ENCODE data around the gene CHTOP.
"Not testable (repeated sequence)": the region's sequence is repeated elsewhere in the genome, so short reads cannot be mapped to it uniquely, and the experiment has no call there.

Gene CHTOP

DNA sequence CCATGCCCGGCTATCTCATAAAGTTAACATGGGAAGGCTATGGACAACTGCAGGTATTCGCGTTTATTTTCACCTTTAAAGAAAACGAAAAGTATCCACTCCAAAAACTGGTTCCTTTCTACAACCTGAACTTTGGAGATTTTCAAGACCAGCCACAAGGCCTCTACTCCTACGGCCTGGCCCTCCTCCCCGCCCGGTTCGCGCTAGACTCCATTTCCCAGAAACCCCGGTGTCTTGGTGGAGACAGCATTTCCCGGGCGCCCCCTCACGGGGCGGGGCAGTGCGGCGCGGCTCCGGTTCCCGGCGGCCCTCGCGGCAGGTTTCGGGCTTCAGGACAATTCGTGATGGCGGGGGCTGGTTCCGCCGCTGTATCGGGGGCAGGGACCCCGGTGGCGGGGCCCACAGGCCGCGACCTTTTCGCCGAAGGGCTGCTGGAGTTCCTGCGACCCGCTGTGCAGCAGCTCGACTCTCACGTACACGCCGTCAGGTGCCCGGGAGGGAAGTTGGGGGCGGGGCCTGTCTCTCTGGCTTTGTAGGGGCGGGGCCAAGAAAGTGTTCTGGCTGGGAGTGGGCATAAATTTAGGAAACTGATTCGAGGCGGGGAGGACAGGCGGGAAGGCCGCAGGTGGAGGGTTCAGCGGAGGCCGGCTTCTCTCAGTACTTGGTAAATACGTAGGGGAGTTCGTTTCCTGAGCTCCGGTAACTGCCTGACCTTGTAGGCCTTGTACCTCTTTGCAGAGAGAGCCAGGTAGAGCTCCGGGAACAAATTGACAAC, 24.7 kb downstream of the CHTOP start, which contains the start of gene SNAPIN:
TSS of gene SNAPIN (plus strand) at position 304 of the 775 bp plus-strand sequence. CDS start at position 345, 41 bp downstream.
- Histone ChIP-seq H3K27me3 (ENCODE audit: control insufficient read depth, insufficient read depth, low read length, poor library complexity, severe bottlenecking) (no peaks in the 10 kb centered on the region), H3K9me3 (ENCODE audit: control insufficient read depth, low read length) (no peaks in the 10 kb centered on the region), H3K27ac (ENCODE audit: insufficient read depth, low read depth, low read length, poor library complexity, severe bottlenecking) (peak within 1 kb of the TSS; percentile 61), H3K4me3 (ENCODE audit: insufficient read depth, low read depth, low read length) (peak within 1 kb of the TSS; percentile 85), H3K4me1 (ENCODE audit: control insufficient read depth, insufficient read depth, low read length) (no peaks in the 10 kb centered on the region), H3K36me3 (ENCODE audit: control insufficient read depth, insufficient read depth, low read length) (peaks cover 18% of the 10 kb centered on the region)
- 3% methylated on average over 53 of the region's 53 CpGs for WGBS, 2 experiments

DNA sequence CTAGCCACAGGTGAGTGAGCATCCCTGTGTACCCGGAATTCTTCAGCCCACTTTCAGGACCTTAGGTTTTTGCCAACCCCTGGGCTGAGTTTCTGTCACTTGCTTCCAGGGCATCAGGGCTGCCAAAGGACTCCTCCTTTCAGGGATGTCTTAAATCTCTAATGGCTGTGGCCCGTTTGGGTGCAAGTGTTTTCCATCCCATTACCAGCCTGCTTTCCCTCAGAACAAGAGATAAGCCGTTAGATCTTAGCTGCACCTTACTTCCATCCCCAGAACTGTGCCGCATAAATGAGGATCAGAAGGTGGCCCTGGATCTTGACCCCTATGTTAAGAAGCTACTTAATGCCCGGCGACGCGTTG, 25.3 kb downstream of the CHTOP start:
- no peaks in the 10 kb centered on the region for H3K27me3 ChIP-seq (ENCODE audit: control insufficient read depth, insufficient read depth, low read length, poor library complexity, severe bottlenecking)
- WGBS, 2 experiments = 52 to 55% methylated on average over 8 of the region's 8 CpGs
- H3K27ac ChIP-seq (ENCODE audit: insufficient read depth, low read depth, low read length, poor library complexity, severe bottlenecking) = no peak overlapping the region

DNA sequence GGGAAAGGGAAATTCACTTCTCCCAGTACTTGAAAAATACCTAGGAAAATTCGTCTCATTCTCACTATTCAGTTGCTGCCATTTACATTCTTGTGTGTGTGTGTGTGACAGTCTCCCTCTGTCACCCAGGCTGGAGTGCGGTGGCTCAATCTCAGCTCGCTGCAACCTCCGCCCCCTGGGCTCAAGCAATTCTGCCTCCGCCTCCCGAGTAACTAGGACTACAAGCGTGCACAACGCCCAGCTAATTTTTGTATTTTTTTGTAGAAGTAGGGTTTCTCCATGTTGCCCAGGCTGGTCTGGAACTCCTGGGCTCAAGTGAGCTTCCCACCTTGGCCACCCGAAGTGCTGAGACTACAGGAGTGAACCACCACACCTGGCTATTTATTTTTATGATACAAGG, 25.8 kb downstream of the CHTOP start:
- WGBS, 2 experiments = 89% methylated on average over 8 to 9 of the region's 9 CpGs
- Histone ChIP-seq H3K4me3 (ENCODE audit: insufficient read depth, low read depth, low read length) (peak overlapping the region; percentile 85), H3K27ac (ENCODE audit: insufficient read depth, low read depth, low read length, poor library complexity, severe bottlenecking) (no peak overlapping the region)

More for the DNA sequence above, 25.3 kb downstream of the CHTOP start:
- Histone ChIP-seq H3K9me3 (ENCODE audit: control insufficient read depth, low read length) (no peaks in the 10 kb centered on the region), H3K4me1 (ENCODE audit: control insufficient read depth, insufficient read depth, low read length) (no peaks in the 10 kb centered on the region), H3K4me3 (ENCODE audit: insufficient read depth, low read depth, low read length) (peak overlapping the region; percentile 85), H3K36me3 (ENCODE audit: control insufficient read depth, insufficient read depth, low read length) (peaks cover 19% of the 10 kb centered on the region)

DNA sequence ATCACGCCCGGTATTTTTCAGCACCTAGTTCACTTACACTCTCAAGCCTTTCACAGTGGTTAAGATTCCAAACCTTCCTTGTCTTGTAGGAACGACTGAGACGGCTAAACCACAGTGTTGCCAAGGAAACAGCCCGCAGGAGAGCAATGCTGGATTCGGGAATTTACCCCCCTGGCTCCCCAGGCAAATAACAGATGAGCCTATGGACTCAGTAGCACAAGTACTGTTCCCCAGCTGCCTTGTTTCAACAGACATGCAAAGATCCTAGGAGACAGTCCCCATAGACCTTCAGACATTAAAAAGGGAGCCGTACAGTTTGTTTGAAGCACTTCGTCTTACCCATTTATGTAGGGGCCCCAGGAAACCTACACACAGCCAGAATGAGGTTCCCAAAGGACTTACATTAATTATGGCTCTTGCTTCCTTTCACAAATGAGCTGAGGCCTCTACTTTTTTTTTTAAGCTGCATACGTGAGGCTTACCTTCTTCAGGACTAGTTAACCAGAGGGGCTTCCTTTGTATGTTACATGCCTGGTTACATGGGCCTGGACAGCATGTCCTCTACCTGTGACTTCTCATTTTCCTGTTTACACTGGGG, 27.3 kb downstream of the CHTOP start:
- 72 to 76% methylated on average over 9 of the region's 9 CpGs for WGBS, 2 experiments
- H3K4me1 ChIP-seq (ENCODE audit: control insufficient read depth, insufficient read depth, low read length) = no peaks in the 10 kb centered on the region

More for the DNA sequence above, 25.8 kb downstream of the CHTOP start:
- Histone ChIP-seq H3K36me3 (ENCODE audit: control insufficient read depth, insufficient read depth, low read length) (peaks cover 24% of the 10 kb centered on the region), H3K27me3 (ENCODE audit: control insufficient read depth, insufficient read depth, low read length, poor library complexity, severe bottlenecking) (no peaks in the 10 kb centered on the region), H3K9me3 (ENCODE audit: control insufficient read depth, low read length) (no peaks in the 10 kb centered on the region), H3K4me1 (ENCODE audit: control insufficient read depth, insufficient read depth, low read length) (no peaks in the 10 kb centered on the region)

DNA sequence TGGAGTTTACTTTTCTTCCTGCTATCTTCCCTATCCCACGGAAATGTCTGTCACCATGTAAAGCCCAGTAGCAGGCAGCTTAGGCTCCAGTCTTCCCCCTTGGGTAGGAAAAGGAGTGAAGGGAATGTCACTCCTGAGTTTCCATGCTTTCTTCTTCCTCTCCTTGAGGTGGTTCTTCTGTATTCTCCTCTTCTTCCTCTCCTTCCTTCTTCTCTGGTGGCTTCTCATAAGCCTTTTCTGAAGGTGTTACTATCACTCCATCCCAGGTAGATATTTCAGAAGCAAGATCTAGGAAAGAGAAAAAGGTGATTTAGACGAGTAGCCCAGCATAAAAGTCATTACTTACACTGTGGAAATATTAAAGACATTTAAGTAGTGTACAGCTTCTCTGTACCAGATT, 28.4 kb downstream of the CHTOP start:
- Histone ChIP-seq H3K9me3 (ENCODE audit: control insufficient read depth, low read length) (no peaks in the 10 kb centered on the region), H3K36me3 (ENCODE audit: control insufficient read depth, insufficient read depth, low read length) (peaks cover 45% of the 10 kb centered on the region), H3K27me3 (ENCODE audit: control insufficient read depth, insufficient read depth, low read length, poor library complexity, severe bottlenecking) (no peaks in the 10 kb centered on the region), H3K27ac (ENCODE audit: insufficient read depth, low read depth, low read length, poor library complexity, severe bottlenecking) (no peak overlapping the region), H3K4me1 (ENCODE audit: control insufficient read depth, insufficient read depth, low read length) (no peaks in the 10 kb centered on the region), H3K4me3 (ENCODE audit: insufficient read depth, low read depth, low read length) (no peak overlapping the region)
- WGBS, 2 experiments = 80 to 88% methylated on average over 1 of the region's 2 CpGs

More for the DNA sequence above, 27.3 kb downstream of the CHTOP start:
- H3K4me3 ChIP-seq (ENCODE audit: insufficient read depth, low read depth, low read length) = no peak overlapping the region
- no peaks in the 10 kb centered on the region for H3K27me3 ChIP-seq (ENCODE audit: control insufficient read depth, insufficient read depth, low read length, poor library complexity, severe bottlenecking)
- H3K27ac ChIP-seq (ENCODE audit: insufficient read depth, low read depth, low read length, poor library complexity, severe bottlenecking) = peak overlapping the region; percentile 22
- H3K36me3 ChIP-seq (ENCODE audit: control insufficient read depth, insufficient read depth, low read length) = peaks cover 39% of the 10 kb centered on the region
- no peaks in the 10 kb centered on the region for H3K9me3 ChIP-seq (ENCODE audit: control insufficient read depth, low read length)

DNA sequence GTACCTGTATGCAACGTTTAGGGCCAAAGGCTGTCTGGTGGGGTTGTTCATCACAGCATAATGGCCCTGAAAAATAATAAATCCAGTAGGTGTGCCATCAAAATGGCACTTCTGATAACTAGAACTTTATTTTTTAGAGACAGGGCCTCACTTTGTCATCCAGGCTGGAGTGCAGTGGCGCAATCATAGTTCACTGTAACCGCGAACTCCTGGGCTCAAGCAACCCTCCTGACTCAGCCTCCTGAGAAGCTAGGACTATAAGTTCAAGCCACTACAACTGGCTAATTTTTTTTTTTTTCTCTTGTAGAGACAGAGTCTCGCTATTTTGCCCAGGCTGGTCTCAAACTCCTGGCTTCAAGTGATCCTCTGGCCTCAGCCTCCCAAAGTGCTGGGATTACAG, 29.3 kb downstream of the CHTOP start:
- Histone ChIP-seq H3K4me1 (ENCODE audit: control insufficient read depth, insufficient read depth, low read length) (no peaks in the 10 kb centered on the region), H3K4me3 (ENCODE audit: insufficient read depth, low read depth, low read length) (no peak overlapping the region), H3K36me3 (ENCODE audit: control insufficient read depth, insufficient read depth, low read length) (peaks cover 54% of the 10 kb centered on the region), H3K9me3 (ENCODE audit: control insufficient read depth, low read length) (no peaks in the 10 kb centered on the region), H3K27me3 (ENCODE audit: control insufficient read depth, insufficient read depth, low read length, poor library complexity, severe bottlenecking) (no peaks in the 10 kb centered on the region), H3K27ac (ENCODE audit: insufficient read depth, low read depth, low read length, poor library complexity, severe bottlenecking) (no peak overlapping the region)
- WGBS, 2 experiments = 92 to 96% methylated on average over 5 of the region's 5 CpGs

DNA sequence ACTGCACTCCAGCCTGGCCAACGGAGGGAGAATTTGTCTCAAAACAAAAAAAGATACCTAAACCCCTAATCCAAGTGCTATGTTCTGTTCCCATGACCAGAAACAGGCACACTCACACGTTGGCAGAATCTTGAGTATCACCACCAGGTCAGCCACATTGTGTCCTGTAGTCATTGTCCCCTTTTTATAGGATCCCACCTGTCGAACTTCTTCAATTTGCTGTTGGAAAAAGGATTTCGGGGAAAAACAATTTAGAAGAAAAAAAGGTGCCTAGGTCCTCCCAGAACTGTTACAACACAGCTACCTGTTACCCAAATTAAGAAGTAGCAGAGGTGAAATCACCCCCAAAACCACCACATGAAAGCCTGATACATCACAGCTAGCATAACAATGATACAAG, 33.6 kb downstream of the CHTOP start:
- no peaks in the 10 kb centered on the region for H3K9me3 ChIP-seq (ENCODE audit: control insufficient read depth, low read length)
- no peaks in the 10 kb centered on the region for H3K27me3 ChIP-seq (ENCODE audit: control insufficient read depth, insufficient read depth, low read length, poor library complexity, severe bottlenecking)
- peaks cover 9% of the 10 kb centered on the region for H3K4me1 ChIP-seq (ENCODE audit: control insufficient read depth, insufficient read depth, low read length)
- 93 to 94% methylated on average over 4 of the region's 4 CpGs for WGBS, 2 experiments
- H3K27ac ChIP-seq (ENCODE audit: insufficient read depth, low read depth, low read length, poor library complexity, severe bottlenecking) = no peak overlapping the region
- H3K4me3 ChIP-seq (ENCODE audit: insufficient read depth, low read depth, low read length) = no peak overlapping the region
- H3K36me3 ChIP-seq (ENCODE audit: control insufficient read depth, insufficient read depth, low read length) = peaks cover 59% of the 10 kb centered on the region

DNA sequence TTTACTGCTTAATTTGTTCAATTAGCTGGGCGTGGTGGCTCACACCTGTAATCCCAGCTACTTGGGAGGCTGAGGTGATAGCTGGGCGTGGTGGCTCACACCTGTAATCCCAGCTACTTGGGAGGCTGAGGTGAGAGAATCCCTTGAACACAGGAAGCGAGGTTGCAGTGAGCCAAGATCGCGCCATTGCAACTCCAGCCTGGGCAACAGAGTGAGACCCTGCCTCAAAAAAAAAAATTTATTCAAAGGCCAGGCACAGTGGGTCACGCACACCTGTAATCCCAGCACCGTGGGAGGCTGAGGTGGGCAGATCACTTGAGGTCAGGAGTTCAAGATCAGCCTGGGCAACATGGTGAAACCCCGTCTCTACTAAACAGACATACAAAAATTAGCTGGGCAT, 34.8 kb downstream of the CHTOP start:
- H3K27ac ChIP-seq (ENCODE audit: insufficient read depth, low read depth, low read length, poor library complexity, severe bottlenecking); H3K4me1 ChIP-seq (ENCODE audit: control insufficient read depth, insufficient read depth, low read length); H3K27me3 ChIP-seq (ENCODE audit: control insufficient read depth, insufficient read depth, low read length, poor library complexity, severe bottlenecking); H3K9me3 ChIP-seq (ENCODE audit: control insufficient read depth, low read length); H3K4me3 ChIP-seq (ENCODE audit: insufficient read depth, low read depth, low read length): not testable (repeated sequence)
- WGBS, 2 experiments = 91 to 96% methylated on average over 8 of the region's 8 CpGs
- H3K36me3 ChIP-seq (ENCODE audit: control insufficient read depth, insufficient read depth, low read length) = peaks cover 50% of the 10 kb centered on the region

DNA sequence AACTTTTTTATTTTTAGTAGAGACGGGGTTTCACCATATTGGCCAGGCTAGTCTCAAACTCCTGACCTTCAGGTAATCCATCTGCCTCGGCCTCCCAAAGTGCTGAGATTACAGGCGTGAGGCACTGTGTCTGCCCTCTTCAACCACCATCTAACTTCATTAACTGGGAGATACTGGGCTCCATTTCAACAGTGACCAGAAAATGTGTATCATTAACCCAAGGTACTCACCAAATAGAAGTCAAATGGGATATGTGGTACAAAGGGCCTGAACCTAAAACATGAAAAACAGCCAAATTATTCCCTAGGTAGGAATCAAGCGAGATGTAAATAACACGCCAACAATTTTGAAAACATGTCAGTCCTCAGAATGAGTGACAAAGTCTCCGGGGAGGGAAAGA, 35.7 kb downstream of the CHTOP start:
- no peaks in the 10 kb centered on the region for H3K27me3 ChIP-seq (ENCODE audit: control insufficient read depth, insufficient read depth, low read length, poor library complexity, severe bottlenecking)
- WGBS, 2 experiments = 93% methylated on average over 6 of the region's 6 CpGs
- H3K9me3 ChIP-seq (ENCODE audit: control insufficient read depth, low read length) = no peaks in the 10 kb centered on the region
- peaks cover 9% of the 10 kb centered on the region for H3K4me1 ChIP-seq (ENCODE audit: control insufficient read depth, insufficient read depth, low read length)
- H3K4me3 ChIP-seq (ENCODE audit: insufficient read depth, low read depth, low read length) = peak overlapping the region; percentile 94
- H3K27ac ChIP-seq (ENCODE audit: insufficient read depth, low read depth, low read length, poor library complexity, severe bottlenecking) = no peak overlapping the region
- peaks cover 44% of the 10 kb centered on the region for H3K36me3 ChIP-seq (ENCODE audit: control insufficient read depth, insufficient read depth, low read length)

DNA sequence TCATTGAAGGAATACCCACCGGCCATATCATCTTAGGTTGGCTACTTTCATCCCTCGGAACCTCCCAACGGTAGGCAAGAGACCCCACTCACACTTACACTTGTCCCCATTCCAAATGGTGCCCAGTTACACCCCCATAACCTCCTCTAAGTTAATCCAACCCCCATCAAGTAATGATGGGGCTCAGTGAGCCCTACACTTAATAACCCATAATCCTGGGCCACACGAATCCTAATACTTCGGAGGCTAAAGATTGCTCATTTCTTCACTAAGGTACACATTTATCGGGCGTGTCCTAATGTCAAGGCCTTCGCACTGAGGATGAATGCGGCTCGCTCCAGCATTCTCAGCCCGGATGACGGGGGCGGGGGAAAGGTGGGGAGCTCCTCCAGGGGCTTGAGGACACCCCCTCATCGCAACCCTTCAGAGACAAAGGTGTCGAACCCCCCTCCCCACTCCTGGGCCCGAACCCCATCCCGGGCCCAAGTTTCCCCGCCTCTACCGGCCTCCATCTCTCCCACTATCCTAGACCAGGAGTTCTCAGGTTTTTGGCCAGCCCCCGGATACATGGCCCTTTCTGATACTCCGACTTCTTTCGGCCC, 36.5 kb downstream of the CHTOP start:
- Histone ChIP-seq H3K4me1 (ENCODE audit: control insufficient read depth, insufficient read depth, low read length) (peaks cover 9% of the 10 kb centered on the region), H3K36me3 (ENCODE audit: control insufficient read depth, insufficient read depth, low read length) (peaks cover 37% of the 10 kb centered on the region), H3K9me3 (ENCODE audit: control insufficient read depth, low read length) (no peaks in the 10 kb centered on the region), H3K4me3 (ENCODE audit: insufficient read depth, low read depth, low read length) (peak overlapping the region; percentile 94), H3K27ac (ENCODE audit: insufficient read depth, low read depth, low read length, poor library complexity, severe bottlenecking) (peak overlapping the region; percentile 80), H3K27me3 (ENCODE audit: control insufficient read depth, insufficient read depth, low read length, poor library complexity, severe bottlenecking) (no peaks in the 10 kb centered on the region)
- WGBS, 2 experiments = 1 to 2% methylated on average over 22 of the region's 22 CpGs
